H1 (cell line): ENCODE measurements around the gene SOX30. TPM values are rescaled to one million over a fixed set of nuclear protein-coding genes. Genes with fewer than 3 reads are reported as not detected.

ENCODE experiments used
- EGR1 ChIP-seq: IDR thresholded peaks from 2 replicates; pipeline ENCODE4 v1.6.1; 2011; ENCODE audit warnings: low read depth, low read length, borderline replicate concordance
- MAFK ChIP-seq: IDR thresholded peaks from 2 replicates; pipeline ENCODE4 v1.6.1; 2012; ENCODE audit warnings: low read depth, mild to moderate bottlenecking, improper control_type of control experiment, low read length
- POLR2AphosphoS5 ChIP-seq: IDR thresholded peaks from 2 replicates; pipeline ENCODE4 v1.6.1; 2011; ENCODE audit warnings: low read depth, low read length
- RAD21 ChIP-seq, 2 experiments: IDR thresholded peaks in 1 of 2; conservative IDR thresholded peaks in 1 of 2; 2 replicates each; pipeline ENCODE4 v1.6.1; 2011; ENCODE audit warnings: low read depth in 2 of 2, low read length in 2 of 2, improper control_type of control experiment in 1 of 2, inconsistent platforms in 1 of 2, mild to moderate bottlenecking in 1 of 2, moderate library complexity in 1 of 2
- polyA plus RNA-seq, 7 experiments: library from polyadenylated mRNA; depleted of rRNA in 3 of 7; stranded (reverse) in 5 of 7; unstranded in 2 of 7; fragments of >200 nt in 5 of 7; fragments of 200-250 nt in 2 of 7; gene quantifications; 1 replicate in 5 of 7; 2 replicates in 1 of 7; 4 replicates in 1 of 7; pipeline versions ENCODE4 v1.2.1 to v1.2.3, GENCODE V29; 2011 to 2013; ENCODE audit warnings: missing spikeins in 2 of 7, mixed read lengths in 2 of 7
- total RNA-seq: library from RNA; stranded (reverse); fragmentation: NEBNext Ultra II Directional; extraction: Animal tissue kit (Norgen Biotek cat#: 25700); gene quantifications from 2 replicates; pipeline ENCODE4 v1.2.1, GENCODE V29; 2021
- TF ChIP-seq, protein P1 (sequence below): IDR thresholded peaks from 2 replicates; pipeline ENCODE4 v1.6.1; 2012; ENCODE audit warnings: low read length, inconsistent platforms
- TF ChIP-seq, protein P2 (sequence below): fragments of 300-600 bp; sonication (generic); IDR thresholded peaks from 2 replicates; pipeline ENCODE4 v1.7.1; 2012; ENCODE audit warnings: low read length, moderate library complexity, mild to moderate bottlenecking, inconsistent platforms; ENCODE audit not compliant: insufficient replicate concordance
- TF ChIP-seq, protein P3 (sequence below): IDR thresholded peaks from 2 replicates; pipeline ENCODE4 v1.6.1; 2011; ENCODE audit warnings: low read depth, mild to moderate bottlenecking, low read length; ENCODE audit not compliant: insufficient read depth

SOX30 gene
- total and polyA plus RNA-seq, 2 of the 8 experiments (the other 6 are each of a cell fraction or from before 2014, with no cell fraction given): 0.35 TPM; not detected in 1

DNA sequence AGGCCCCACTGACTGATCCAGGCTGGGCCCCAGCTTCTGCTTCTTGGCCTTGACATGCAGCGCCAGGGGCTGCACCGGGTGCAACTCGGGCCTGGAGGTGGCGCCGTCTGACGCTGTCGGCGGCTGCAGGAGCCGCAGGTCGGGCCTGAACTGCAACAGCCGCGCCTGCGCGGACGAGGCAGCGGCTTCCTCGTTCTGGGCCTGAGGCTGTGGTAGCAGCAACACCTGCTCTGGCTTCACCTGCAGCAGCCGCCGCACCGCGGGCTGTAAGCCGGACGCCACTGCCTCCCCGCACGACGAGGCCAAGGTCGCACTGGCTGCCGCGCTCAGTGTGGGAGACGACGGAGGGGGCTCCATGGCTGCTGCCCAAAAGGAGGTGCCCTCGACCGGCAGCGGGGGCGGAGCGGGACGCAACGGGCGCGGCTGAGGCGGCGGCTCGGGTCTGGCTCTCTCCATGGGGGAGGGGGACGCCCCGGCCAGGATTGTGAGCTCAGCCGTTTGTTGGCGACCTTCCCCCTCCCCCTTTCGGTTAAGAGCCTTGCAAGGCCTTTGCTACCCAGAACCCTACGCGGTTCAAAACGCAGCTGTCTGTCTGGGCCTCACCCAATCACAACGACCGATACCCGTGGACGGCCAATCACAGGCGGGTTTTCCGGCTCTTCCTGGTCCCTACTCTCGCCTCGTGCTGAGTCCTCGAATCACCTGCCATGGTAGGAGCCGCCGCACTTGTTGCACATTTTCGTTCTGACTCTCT is 438 bp downstream of the SOX30 start (continued):
- TF ChIP-seq RAD21 (IDR thresholded peaks at IDR 0.05 in 1 of 2, conservative IDR thresholded peaks at IDR 0.05 in 1 of 2; ENCODE audit: low read depth in 2 of 2, low read length in 2 of 2) (peak; percentile 44 to 60), MAFK (no peak), POLR2AphosphoS5 (no peak), EGR1 (no peak; the same call in 1 of the 2 replicates)
- TF ChIP-seq, protein P1, sequence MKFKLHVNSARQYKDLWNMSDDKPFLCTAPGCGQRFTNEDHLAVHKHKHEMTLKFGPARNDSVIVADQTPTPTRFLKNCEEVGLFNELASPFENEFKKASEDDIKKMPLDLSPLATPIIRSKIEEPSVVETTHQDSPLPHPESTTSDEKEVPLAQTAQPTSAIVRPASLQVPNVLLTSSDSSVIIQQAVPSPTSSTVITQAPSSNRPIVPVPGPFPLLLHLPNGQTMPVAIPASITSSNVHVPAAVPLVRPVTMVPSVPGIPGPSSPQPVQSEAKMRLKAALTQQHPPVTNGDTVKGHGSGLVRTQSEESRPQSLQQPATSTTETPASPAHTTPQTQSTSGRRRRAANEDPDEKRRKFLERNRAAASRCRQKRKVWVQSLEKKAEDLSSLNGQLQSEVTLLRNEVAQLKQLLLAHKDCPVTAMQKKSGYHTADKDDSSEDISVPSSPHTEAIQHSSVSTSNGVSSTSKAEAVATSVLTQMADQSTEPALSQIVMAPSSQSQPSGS: no peak
- TF ChIP-seq, protein P2, sequence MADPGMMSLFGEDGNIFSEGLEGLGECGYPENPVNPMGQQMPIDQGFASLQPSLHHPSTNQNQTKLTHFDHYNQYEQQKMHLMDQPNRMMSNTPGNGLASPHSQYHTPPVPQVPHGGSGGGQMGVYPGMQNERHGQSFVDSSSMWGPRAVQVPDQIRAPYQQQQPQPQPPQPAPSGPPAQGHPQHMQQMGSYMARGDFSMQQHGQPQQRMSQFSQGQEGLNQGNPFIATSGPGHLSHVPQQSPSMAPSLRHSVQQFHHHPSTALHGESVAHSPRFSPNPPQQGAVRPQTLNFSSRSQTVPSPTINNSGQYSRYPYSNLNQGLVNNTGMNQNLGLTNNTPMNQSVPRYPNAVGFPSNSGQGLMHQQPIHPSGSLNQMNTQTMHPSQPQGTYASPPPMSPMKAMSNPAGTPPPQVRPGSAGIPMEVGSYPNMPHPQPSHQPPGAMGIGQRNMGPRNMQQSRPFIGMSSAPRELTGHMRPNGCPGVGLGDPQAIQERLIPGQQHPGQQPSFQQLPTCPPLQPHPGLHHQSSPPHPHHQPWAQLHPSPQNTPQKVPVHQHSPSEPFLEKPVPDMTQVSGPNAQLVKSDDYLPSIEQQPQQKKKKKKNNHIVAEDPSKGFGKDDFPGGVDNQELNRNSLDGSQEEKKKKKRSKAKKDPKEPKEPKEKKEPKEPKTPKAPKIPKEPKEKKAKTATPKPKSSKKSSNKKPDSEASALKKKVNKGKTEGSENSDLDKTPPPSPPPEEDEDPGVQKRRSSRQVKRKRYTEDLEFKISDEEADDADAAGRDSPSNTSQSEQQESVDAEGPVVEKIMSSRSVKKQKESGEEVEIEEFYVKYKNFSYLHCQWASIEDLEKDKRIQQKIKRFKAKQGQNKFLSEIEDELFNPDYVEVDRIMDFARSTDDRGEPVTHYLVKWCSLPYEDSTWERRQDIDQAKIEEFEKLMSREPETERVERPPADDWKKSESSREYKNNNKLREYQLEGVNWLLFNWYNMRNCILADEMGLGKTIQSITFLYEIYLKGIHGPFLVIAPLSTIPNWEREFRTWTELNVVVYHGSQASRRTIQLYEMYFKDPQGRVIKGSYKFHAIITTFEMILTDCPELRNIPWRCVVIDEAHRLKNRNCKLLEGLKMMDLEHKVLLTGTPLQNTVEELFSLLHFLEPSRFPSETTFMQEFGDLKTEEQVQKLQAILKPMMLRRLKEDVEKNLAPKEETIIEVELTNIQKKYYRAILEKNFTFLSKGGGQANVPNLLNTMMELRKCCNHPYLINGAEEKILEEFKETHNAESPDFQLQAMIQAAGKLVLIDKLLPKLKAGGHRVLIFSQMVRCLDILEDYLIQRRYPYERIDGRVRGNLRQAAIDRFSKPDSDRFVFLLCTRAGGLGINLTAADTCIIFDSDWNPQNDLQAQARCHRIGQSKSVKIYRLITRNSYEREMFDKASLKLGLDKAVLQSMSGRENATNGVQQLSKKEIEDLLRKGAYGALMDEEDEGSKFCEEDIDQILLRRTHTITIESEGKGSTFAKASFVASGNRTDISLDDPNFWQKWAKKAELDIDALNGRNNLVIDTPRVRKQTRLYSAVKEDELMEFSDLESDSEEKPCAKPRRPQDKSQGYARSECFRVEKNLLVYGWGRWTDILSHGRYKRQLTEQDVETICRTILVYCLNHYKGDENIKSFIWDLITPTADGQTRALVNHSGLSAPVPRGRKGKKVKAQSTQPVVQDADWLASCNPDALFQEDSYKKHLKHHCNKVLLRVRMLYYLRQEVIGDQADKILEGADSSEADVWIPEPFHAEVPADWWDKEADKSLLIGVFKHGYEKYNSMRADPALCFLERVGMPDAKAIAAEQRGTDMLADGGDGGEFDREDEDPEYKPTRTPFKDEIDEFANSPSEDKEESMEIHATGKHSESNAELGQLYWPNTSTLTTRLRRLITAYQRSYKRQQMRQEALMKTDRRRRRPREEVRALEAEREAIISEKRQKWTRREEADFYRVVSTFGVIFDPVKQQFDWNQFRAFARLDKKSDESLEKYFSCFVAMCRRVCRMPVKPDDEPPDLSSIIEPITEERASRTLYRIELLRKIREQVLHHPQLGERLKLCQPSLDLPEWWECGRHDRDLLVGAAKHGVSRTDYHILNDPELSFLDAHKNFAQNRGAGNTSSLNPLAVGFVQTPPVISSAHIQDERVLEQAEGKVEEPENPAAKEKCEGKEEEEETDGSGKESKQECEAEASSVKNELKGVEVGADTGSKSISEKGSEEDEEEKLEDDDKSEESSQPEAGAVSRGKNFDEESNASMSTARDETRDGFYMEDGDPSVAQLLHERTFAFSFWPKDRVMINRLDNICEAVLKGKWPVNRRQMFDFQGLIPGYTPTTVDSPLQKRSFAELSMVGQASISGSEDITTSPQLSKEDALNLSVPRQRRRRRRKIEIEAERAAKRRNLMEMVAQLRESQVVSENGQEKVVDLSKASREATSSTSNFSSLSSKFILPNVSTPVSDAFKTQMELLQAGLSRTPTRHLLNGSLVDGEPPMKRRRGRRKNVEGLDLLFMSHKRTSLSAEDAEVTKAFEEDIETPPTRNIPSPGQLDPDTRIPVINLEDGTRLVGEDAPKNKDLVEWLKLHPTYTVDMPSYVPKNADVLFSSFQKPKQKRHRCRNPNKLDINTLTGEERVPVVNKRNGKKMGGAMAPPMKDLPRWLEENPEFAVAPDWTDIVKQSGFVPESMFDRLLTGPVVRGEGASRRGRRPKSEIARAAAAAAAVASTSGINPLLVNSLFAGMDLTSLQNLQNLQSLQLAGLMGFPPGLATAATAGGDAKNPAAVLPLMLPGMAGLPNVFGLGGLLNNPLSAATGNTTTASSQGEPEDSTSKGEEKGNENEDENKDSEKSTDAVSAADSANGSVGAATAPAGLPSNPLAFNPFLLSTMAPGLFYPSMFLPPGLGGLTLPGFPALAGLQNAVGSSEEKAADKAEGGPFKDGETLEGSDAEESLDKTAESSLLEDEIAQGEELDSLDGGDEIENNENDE: no peak
- TF ChIP-seq, protein P3, sequence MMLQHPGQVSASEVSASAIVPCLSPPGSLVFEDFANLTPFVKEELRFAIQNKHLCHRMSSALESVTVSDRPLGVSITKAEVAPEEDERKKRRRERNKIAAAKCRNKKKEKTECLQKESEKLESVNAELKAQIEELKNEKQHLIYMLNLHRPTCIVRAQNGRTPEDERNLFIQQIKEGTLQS: no peak
